NCI-H446 (cell line): ENCODE measurements around the gene ATG16L1.
A peak's percentile ranks its signal among the peaks of the same experiment; 100 is the strongest.

Experiments used
- DNase-seq, 2 experiments: peaks; one replicate each; lab custom pipeline; 2025; lab: John Stamatoyannopoulos, UW

ATG16L1 gene

DNA sequence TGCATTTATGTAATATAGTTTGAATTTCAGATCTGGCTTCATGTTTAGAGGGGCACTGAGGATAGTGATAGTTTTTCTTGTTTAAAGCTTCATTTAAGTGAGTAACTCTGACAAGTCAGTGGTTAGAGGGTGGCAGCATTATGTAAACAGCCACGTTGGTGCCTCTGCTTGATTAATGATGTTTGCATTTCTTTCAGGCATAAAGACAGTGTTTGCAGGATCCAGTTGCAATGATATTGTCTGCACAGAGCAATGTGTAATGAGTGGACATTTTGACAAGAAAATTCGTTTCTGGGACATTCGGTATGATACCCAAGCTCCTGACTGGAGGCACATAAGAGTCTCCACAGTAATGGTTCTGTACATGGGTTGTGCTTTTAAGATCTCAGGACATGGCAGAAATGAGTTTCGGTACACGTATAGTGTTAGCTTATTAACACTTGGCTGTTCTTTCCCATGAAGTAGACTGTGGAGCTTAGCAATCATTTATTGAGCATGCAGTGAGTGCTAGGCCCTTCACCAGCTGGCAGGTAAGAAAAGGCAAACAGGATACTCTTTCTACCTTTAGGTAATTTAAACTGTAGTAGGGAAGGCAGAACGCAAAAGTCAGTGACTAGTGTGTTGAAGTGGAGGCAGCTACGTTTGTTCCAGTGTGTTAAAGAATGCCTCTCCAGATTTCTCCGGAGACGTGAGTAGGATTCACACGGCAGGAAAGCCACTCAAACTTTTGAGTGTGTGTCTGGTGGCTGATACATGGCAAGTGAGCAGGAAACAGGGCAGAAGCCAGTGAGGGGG is 38.8 kb downstream of the ATG16L1 start:
- no peak for DNase-seq

GRCh38 chr2:233295891-233296290 is 44.4 kb downstream of the ATG16L1 start:
- no peak for DNase-seq

DNA sequence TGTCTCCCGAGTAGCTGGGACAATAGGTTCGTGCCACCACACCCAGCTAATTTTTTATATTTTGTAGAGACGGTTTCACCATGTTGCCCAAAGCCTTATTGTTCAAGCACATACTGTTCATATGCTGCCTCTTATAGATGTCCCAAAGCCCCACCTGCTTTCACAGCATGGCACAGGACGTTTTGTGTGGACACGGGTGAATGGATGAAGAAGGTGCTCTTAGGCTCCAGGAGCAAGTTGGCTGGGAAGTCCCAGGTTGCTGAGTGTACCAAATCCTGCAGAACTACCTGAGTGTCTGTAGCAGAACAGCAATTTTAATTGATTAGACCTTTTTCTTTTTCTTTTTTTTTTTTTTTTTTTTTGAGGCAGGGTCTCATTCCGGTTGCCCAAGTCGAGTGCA is 45.6 kb downstream of the ATG16L1 start:
- no peak for DNase-seq

DNA sequence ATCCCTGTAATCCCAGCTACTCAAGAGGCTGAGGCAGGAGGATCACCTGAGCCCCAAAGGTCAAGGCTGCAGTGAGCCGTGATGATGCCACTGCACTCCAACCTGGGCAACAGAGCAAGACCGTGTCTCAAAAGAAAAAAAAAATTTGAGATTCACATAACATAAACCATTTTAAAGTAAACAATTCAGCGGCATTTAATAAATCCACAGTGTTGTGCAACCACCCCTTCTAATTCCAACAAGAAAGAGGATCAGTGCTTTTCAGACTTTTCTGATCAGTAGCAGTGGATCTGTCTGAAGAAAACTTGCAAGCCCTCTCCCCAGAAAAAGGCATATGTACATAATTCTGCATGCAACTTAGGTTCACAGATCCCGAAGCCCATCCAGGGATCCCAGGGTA is 48.9 kb downstream of the ATG16L1 start:
- no peak for DNase-seq

- DNase-seq, result no peak
Measured at GRCh38 chr2:233301248-233301647, 49.8 kb downstream of the ATG16L1 start.

DNA sequence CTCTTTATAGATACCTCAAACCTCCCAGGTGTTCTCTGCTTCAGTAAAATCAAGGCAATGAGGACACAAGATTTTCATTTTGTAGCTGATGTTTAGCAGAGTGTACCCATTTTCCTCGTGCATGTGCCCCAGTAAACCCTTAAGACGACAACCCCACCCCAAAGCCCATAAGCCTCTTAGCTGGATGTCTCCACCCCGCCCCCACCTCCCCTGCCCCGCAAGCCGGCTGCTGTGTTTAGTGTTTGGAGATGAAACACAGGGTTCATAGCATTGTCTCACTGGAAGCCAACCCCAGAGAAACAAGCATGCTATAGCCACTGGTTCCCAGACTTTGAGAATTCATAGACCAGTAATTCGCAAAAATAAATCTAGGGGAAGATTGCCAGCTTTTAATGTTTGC is 50.3 kb downstream of the ATG16L1 start:
- no peak for DNase-seq

DNA sequence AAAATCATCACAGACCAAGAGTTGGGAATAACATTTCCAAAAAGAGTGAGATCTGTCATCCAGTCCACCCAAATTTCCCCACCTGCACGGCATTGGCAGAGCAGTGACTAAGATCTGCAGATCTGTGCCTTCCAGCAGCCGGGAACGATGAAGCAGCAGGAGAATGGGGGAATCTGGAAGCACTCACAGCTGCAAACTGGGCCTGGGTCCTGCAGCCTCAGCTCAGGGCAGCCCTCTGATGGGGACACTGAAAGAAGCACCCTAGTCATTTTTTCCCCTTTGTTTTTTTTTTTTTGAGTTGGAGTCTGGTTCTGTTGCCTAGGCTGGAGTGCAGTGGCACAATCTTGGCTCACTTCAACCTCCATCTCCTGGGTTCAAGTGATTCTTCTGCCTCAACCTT is 51.8 kb downstream of the ATG16L1 start:
- no peak for DNase-seq

GRCh38 chr2:233307565-233307964 is 56.1 kb downstream of the ATG16L1 start, which contains the start of gene SAG:
SAG (plus strand) TSS chr2:233307816; CDS start chr2:233309190, 1,374 bp downstream.
- DNase-seq, result no peak

- DNase-seq, result no peak
Measured at GRCh38 chr2:233311241-233311926, 59.9 kb downstream of the ATG16L1 start.

GRCh38 chr2:233312874-233313273 is 61.4 kb downstream of the ATG16L1 start:
- DNase-seq, result no peak

DNA sequence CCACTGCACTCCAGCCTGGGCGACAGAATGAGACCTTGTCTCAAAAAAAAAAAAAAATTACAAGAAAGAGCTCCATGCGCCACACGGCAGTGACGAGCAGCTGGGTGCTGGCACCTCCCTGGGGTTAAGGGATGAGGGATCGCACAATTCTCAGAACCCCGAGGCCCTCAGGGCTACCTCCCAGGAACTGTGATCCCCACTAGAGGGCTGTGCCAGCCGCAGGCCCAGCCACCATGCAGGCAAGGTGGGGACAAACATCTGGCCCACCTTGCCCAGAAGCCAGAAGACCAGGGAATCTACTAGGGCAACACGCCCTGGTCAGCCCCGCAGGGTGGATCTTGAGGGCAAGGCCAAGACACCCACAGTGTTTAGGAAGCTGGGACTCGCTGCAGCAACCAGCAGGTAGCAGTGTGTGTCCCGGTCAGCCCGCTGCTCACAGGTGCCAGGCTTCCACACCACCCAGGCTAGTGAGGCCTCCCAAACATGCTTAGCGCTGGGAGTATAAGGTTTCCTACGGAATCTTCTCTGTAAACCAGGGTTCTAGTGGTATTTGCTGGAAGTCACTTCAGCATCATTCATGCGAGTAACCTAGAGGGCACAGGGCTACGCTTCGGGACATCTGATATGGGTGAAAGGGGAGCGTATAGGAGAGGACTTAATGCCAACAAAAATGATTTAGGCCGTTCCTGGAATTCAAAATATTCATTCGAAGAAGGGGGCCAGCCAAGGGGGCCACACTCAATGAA is 62.9 kb downstream of the ATG16L1 start:
- DNase-seq, result no peak

- no peak for DNase-seq
Measured at GRCh38 chr2:233317196-233317943, 65.9 kb downstream of the ATG16L1 start.

DNA sequence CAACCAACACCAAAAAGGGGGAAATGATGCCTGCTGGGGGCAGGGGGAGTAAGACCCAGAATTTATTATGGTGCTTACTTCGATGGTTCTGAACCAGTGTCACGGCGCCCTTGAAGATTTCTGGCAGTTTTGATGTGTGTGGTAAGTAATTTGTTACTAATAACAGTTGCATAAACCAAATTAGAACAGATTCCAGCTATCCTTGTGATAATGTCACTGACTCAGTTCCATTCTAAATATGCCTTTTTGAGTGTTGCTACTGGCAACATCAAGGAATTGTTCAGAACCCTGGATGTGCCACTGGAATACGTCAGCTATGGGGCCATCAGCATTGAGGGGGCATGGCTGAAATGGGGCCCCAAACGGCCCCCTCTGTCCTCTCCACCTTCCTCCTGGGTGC is 67.8 kb downstream of the ATG16L1 start:
- no peak for DNase-seq

- DNase-seq, result no peak
Measured at GRCh38 chr2:233320470-233320869, 69.0 kb downstream of the ATG16L1 start.

GRCh38 chr2:233321166-233321565 is 69.7 kb downstream of the ATG16L1 start:
- DNase-seq, result peak in 1 of 2 experiments; percentile 11

GRCh38 chr2:233323851-233324250 is 72.4 kb downstream of the ATG16L1 start:
- no peak for DNase-seq

DNA sequence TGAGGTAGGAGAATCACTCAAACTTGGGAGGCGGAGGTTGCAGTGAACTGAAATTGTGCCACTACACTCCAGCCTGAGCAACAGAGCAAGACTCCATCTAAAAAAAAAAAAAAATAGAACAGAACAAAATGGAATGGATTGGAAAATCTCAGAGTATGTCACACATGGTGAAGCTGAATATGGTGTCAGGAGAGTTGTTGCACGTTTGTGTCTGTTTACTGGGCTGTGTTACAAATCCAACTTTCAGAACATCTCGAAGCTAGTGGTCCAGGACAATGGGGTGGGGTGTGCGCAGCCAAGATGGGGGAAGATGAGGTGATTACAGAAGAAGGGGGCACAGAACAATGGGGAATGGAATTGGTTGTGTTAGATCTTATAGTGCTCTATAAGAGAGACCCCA is 73.8 kb downstream of the ATG16L1 start:
- DNase-seq, result no peak

- DNase-seq, result no peak
Measured at GRCh38 chr2:233325814-233326213, 74.3 kb downstream of the ATG16L1 start.

GRCh38 chr2:233326500-233326899 is 75.0 kb downstream of the ATG16L1 start:
- no peak for DNase-seq

DNA sequence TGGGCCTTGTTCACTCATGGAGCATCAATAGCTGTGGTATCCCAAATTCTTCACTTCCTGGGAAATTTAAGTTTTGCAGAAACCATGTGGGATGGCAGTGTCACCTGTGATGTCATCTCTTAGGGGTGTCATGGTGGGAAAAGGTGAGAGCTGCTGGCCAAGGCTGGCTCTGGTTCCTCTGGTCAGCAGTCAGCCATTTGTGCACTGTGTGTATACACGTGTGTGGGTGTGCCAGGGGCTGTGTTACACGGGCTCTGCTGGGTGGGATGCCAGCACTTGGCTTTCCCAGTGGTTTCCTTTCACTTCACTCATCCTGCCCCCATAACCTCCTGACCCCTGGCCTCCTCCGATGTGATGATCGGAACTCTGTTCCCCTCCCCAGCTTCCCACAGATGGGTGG is 77.4 kb downstream of the ATG16L1 start:
- DNase-seq, result no peak

DNA sequence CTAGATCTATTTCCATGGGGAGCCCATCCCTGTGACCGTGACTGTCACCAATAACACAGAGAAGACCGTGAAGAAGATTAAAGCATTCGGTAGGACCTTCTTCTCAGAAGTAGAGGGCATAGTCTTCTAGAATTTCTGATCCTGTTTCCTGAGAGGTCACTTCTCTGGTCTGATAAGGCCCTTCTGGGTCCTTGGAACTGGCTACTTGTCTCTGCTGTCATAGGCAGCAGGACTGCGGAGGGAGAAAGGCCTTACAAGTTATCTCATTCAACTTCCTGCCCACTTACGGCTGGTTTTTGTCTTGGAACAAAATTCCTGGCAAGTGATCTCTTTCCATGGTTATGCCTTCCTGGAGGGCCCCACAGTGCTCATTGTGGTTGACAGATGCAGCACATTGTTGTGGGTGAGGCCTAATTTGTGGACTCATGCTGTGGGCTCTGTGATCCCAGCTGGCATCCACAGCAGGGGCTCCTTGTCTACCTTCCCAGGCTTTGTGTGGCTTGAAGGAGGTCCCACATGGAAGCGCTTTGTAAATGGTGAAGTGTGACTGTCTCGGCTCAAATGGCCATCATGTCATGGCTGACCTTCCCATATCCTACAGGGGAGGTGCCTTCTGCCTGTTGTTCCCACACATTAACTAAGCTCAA is 78.1 kb downstream of the ATG16L1 start:
- peak in 1 of 2 experiments; percentile 71 for DNase-seq
